ENCODE results near the gene ACAD8. TPM values are rescaled to one million over a fixed set of nuclear protein-coding genes. Genes with fewer than 3 reads are reported as not detected.
A peak's percentile ranks its signal among the peaks of the same experiment; 100 is the strongest.

ACAD8 gene
- total and polyA plus RNA-seq, 8 donors = 31.5 to 48.8 (median 38.8) TPM

- intact Hi-C loops (cut with DNase I) = no loop called here
- H3K9me3 ChIP-seq = no peaks in the 10 kb centered on the region
- H3K27ac ChIP-seq = no peak overlapping the region
- H3K4me3 ChIP-seq = no peak overlapping the region
- H3K4me1 ChIP-seq = no peaks in the 10 kb centered on the region
- DNase-seq (no peak), ATAC-seq (no peak)
- H3K27me3 ChIP-seq = no peaks in the 10 kb centered on the region
- TF ChIP-seq, protein P1, sequence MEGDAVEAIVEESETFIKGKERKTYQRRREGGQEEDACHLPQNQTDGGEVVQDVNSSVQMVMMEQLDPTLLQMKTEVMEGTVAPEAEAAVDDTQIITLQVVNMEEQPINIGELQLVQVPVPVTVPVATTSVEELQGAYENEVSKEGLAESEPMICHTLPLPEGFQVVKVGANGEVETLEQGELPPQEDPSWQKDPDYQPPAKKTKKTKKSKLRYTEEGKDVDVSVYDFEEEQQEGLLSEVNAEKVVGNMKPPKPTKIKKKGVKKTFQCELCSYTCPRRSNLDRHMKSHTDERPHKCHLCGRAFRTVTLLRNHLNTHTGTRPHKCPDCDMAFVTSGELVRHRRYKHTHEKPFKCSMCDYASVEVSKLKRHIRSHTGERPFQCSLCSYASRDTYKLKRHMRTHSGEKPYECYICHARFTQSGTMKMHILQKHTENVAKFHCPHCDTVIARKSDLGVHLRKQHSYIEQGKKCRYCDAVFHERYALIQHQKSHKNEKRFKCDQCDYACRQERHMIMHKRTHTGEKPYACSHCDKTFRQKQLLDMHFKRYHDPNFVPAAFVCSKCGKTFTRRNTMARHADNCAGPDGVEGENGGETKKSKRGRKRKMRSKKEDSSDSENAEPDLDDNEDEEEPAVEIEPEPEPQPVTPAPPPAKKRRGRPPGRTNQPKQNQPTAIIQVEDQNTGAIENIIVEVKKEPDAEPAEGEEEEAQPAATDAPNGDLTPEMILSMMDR (IDR thresholded peaks at IDR 0.05) = no peak
- no peaks in the 10 kb centered on the region for H3K36me3 ChIP-seq
These were observed 40.0 kb downstream of the ACAD8 start for GRCh38 chr11:134293119-134294113.

DNA sequence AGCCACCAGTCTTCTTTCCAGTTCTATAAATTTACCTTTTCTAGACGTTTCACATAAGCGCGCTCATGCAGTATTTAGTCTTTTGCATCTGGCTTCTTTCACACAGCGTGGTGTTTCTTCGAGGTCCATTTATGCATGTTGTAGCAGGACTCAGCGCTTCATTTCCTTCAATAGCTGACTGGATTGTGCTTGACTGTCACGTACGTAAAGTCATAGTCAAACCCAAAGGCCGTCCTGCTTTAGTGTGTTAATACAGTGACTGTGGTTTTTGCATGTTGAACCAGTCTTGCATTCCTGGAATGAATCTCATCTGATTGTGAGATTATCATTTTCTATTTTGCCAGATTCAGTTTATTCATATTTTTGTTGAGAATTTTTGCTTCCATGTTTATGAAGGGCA, 41.3 kb downstream of the ACAD8 start:
- ATAC-seq (no peak), DNase-seq (no peak)
- intact Hi-C loops (cut with DNase I) = no loop called here
- H3K27me3 ChIP-seq = no peaks in the 10 kb centered on the region
- H3K4me3 ChIP-seq = no peak overlapping the region
- H3K4me1 ChIP-seq = no peaks in the 10 kb centered on the region
- H3K27ac ChIP-seq = no peak overlapping the region
- no peaks in the 10 kb centered on the region for H3K36me3 ChIP-seq
- TF ChIP-seq, protein P1 (IDR thresholded peaks at IDR 0.05) = no peak
- H3K9me3 ChIP-seq = no peaks in the 10 kb centered on the region

DNA sequence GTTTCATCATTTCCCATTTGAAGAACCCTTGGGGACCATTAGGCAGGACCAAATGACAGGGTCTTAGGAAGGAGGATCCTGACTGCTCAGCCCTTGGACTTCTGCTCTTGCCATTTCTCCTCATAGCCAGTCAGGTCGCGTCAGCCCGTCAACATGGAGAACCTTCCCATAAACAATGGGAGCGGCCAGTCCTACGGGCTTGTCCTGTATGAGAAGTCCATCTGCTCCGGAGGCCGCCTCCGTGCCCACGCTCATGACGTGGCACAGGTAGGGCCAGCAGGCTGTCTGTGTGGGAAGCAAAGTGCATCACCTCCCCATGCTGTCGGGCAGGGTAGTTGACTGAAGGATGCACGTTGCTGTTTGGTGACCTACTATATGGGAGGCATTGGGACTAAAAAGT, 58.9 kb downstream of the ACAD8 start:
- DNase-seq (peak in 1 of 4 donors; percentile 69), ATAC-seq (no peak)
- H3K9me3 ChIP-seq = peaks cover 0 to 6% of the 10 kb centered on the region in 2 donors
- no peaks in the 10 kb centered on the region for H3K36me3 ChIP-seq
- no peak overlapping the region for H3K27ac ChIP-seq
- intact Hi-C loops (cut with DNase I) = no loop called here
- no peak overlapping the region for H3K4me3 ChIP-seq
- no peaks in the 10 kb centered on the region for H3K4me1 ChIP-seq
- TF ChIP-seq, protein P1 (IDR thresholded peaks at IDR 0.05) = no peak
- no peaks in the 10 kb centered on the region for H3K27me3 ChIP-seq

GRCh38 chr11:134312807-134313206, 59.4 kb downstream of the ACAD8 start:
- Histone ChIP-seq H3K27ac (no peak overlapping the region), H3K36me3 (no peaks in the 10 kb centered on the region), H3K9me3 (peaks cover 0 to 9% of the 10 kb centered on the region in 2 donors), H3K4me1 (no peaks in the 10 kb centered on the region), H3K27me3 (no peaks in the 10 kb centered on the region), H3K4me3 (no peak overlapping the region)
- TF ChIP-seq, protein P1 (IDR thresholded peaks at IDR 0.05) = no peak
- peak in 1 of 4 donors; percentile 65 for DNase-seq
- intact Hi-C loops (cut with DNase I) = no loop called here
- no peak for ATAC-seq

- ATAC-seq (no peak), DNase-seq (peak in 1 of 4 donors; percentile 68)
- no peaks in the 10 kb centered on the region for H3K36me3 ChIP-seq
- no peak overlapping the region for H3K4me3 ChIP-seq
- H3K9me3 ChIP-seq = peaks cover 0 to 9% of the 10 kb centered on the region in 2 donors
- no peaks in the 10 kb centered on the region for H3K4me1 ChIP-seq
- TF ChIP-seq, protein P1 (IDR thresholded peaks at IDR 0.05) = no peak
- intact Hi-C loops (cut with DNase I) = no loop called here
- H3K27ac ChIP-seq = no peak overlapping the region
- no peaks in the 10 kb centered on the region for H3K27me3 ChIP-seq
These were observed 60.0 kb downstream of the ACAD8 start for GRCh38 chr11:134313379-134313778.
